CD4-positive, alpha-beta T cell (primary cell): ENCODE measurements around the gene PTGES2. TPM values are rescaled to one million over a fixed set of nuclear protein-coding genes. Genes with fewer than 3 reads are reported as not detected.

Experiments
- ATAC-seq: fragments of 200-7000 bp; cut with Tn5 transposase; one replicate; pipeline ENCODE4 v1.10.0; 2022; ENCODE audit warnings: mild to moderate bottlenecking; ENCODE audit not compliant: poor library complexity
- CTCF ChIA-PET: fragments of 350-600 bp; sonication (Branson Sonifier 250); formaldehyde crosslinking; loops from one replicate; lab custom pipeline; 2021; ENCODE audit warnings: antibody characterized with exemption, inconsistent platforms; lab: Charles Lee
- POLR2A ChIA-PET: fragments of 350-600 bp; sonication (Branson Sonifier 250); formaldehyde crosslinking; loops from one replicate; lab custom pipeline; 2021; ENCODE audit warnings: antibody characterized with exemption, inconsistent platforms; lab: Charles Lee
- DNase-seq, 14 experiments: peaks; one replicate each; pipeline ENCODE4 v3.0.0-alpha.2; 2013 to 2020; ENCODE audit warnings: mixed read lengths in 2 of 14
- H3K27ac ChIP-seq, 2 donors: one replicate each; pipeline versions ENCODE4 v1.5.1 to v1.7.0; 2013; ENCODE audit warnings: low read length in 2 of 2, low read depth in 1 of 2, mild to moderate bottlenecking in 1 of 2
- H3K27me3 ChIP-seq, 2 experiments: 1 replicate in 1 of 2; 2 replicates in 1 of 2; pipeline versions ENCODE4 v1.6.1 to v1.7.0; 2013; ENCODE audit warnings: low read length in 2 of 2, control low read depth in 1 of 2, mild to moderate bottlenecking in 1 of 2, moderate library complexity in 1 of 2; ENCODE audit not compliant: insufficient read depth in 2 of 2, control insufficient read depth in 1 of 2
- H3K36me3 ChIP-seq: one replicate; pipeline ENCODE4 v1.6.1; 2013; ENCODE audit warnings: low read length, control low read depth; ENCODE audit not compliant: insufficient read depth
- H3K4me1 ChIP-seq: one replicate; pipeline ENCODE4 v1.6.1; 2013; ENCODE audit warnings: low read length, control low read depth; ENCODE audit not compliant: insufficient read depth
- H3K4me3 ChIP-seq: one replicate; pipeline ENCODE4 v1.5.1; 2013; ENCODE audit warnings: mild to moderate bottlenecking, low read length, moderate library complexity
- H3K9me3 ChIP-seq, 2 experiments: 1 replicate in 1 of 2; 2 replicates in 1 of 2; pipeline versions ENCODE4 v1.6.1 to v1.7.0; 2013; ENCODE audit warnings: low read length in 2 of 2, mild to moderate bottlenecking in 2 of 2, control low read depth in 1 of 2, moderate library complexity in 1 of 2; ENCODE audit not compliant: control insufficient read depth in 1 of 2, insufficient read depth in 1 of 2
- H3K27ac Mint-ChIP-seq: one replicate; pipeline ENCODE4 v1.8.0; 2020; ENCODE audit warnings: mixed read lengths
- H3K27me3 Mint-ChIP-seq: one replicate; pipeline ENCODE4 v1.8.0; 2021; ENCODE audit warnings: mixed read lengths
- H3K36me3 Mint-ChIP-seq: one replicate; pipeline ENCODE4 v1.8.0; 2021; ENCODE audit warnings: low read depth, mixed read lengths
- H3K4me1 Mint-ChIP-seq: one replicate; pipeline ENCODE4 v1.8.0; 2021; ENCODE audit warnings: low read depth, mixed read lengths
- H3K4me3 Mint-ChIP-seq: one replicate; pipeline ENCODE4 v1.8.0; 2020; ENCODE audit warnings: mild to moderate bottlenecking, mixed read lengths
- H3K9me3 Mint-ChIP-seq: one replicate; pipeline ENCODE4 v1.8.0; 2020; ENCODE audit warnings: mixed read lengths
- intact Hi-C, 2 experiments: fragments of 100-400 bp; cut with DNase I in 1 of 2; cut with micrococcal nuclease in 1 of 2; formaldehyde crosslinking; loops; one replicate each; pipeline versions ENCODE4 v1.15.1 to v1.9.0; 2023 to 2025; cut with DNase I, micrococcal nuclease
- total RNA-seq, 174 experiments: library from RNA in 2 of 174; stranded (reverse) in 2 of 174; gene quantifications; one replicate each; pipeline ENCODE4 v1.2.3 and lab custom pipeline; 2021 to 2026
- TF ChIP-seq, protein P1 (sequence below): fragments of 200-600 bp; IDR thresholded peaks from one replicate; pipeline ENCODE4 v1.8.0; 2022; ENCODE audit warnings: antibody characterized with exemption, mild to moderate bottlenecking

The PTGES2 gene
- total RNA-seq, 2 experiments from 2014 or later: 43.7 to 43.8 TPM

GRCh38 chr9:128174062-128174461 is 46.5 kb upstream of the PTGES2 start:
- no peaks in the 10 kb centered on the region for H3K27me3 ChIP-seq
- peaks cover 58% of the 10 kb centered on the region for H3K36me3 ChIP-seq
- ChIA-PET CTCF (no interaction called here), POLR2A (no interaction called here)
- Mint-ChIP-seq H3K36me3 (peaks cover 66% of the 10 kb centered on the region), H3K9me3 (no peaks in the 10 kb centered on the region), H3K27me3 (no peaks in the 10 kb centered on the region), H3K27ac (no peak overlapping the region), H3K4me1 (no peaks in the 10 kb centered on the region), H3K4me3 (no peak overlapping the region)
- intact Hi-C loops: no loop called here
- no peak overlapping the region for H3K4me3 ChIP-seq
- H3K27ac ChIP-seq: no peak overlapping the region
- H3K4me1 ChIP-seq: no peaks in the 10 kb centered on the region
- ATAC-seq: no peak
- TF ChIP-seq, protein P1, sequence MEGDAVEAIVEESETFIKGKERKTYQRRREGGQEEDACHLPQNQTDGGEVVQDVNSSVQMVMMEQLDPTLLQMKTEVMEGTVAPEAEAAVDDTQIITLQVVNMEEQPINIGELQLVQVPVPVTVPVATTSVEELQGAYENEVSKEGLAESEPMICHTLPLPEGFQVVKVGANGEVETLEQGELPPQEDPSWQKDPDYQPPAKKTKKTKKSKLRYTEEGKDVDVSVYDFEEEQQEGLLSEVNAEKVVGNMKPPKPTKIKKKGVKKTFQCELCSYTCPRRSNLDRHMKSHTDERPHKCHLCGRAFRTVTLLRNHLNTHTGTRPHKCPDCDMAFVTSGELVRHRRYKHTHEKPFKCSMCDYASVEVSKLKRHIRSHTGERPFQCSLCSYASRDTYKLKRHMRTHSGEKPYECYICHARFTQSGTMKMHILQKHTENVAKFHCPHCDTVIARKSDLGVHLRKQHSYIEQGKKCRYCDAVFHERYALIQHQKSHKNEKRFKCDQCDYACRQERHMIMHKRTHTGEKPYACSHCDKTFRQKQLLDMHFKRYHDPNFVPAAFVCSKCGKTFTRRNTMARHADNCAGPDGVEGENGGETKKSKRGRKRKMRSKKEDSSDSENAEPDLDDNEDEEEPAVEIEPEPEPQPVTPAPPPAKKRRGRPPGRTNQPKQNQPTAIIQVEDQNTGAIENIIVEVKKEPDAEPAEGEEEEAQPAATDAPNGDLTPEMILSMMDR: no peak
- DNase-seq: no peak
- peaks cover 0 to 5% of the 10 kb centered on the region in 2 experiments for H3K9me3 ChIP-seq

GRCh38 chr9:128169925-128170324 is 42.4 kb upstream of the PTGES2 start:
- H3K27me3 ChIP-seq: no peaks in the 10 kb centered on the region
- no peaks in the 10 kb centered on the region for H3K4me1 ChIP-seq
- POLR2A ChIA-PET: interaction anchor here (1.8 kb wide), 1 partner anchor 9 kb away, joined by 6 read pairs; the partner anchor contains the start of gene BBLN
- H3K4me1 Mint-ChIP-seq: no peaks in the 10 kb centered on the region
- H3K27me3 Mint-ChIP-seq: no peaks in the 10 kb centered on the region
- CTCF ChIA-PET: no interaction called here
- H3K9me3 Mint-ChIP-seq: no peaks in the 10 kb centered on the region
- TF ChIP-seq, protein P1: no peak
- H3K36me3 ChIP-seq: peaks cover 50% of the 10 kb centered on the region
- no peak overlapping the region for H3K4me3 ChIP-seq
- no peaks in the 10 kb centered on the region for H3K9me3 ChIP-seq
- H3K4me3 Mint-ChIP-seq: no peak overlapping the region
- no peak for ATAC-seq
- intact Hi-C loops: no loop called here
- H3K27ac ChIP-seq: no peak overlapping the region
- peaks cover 63% of the 10 kb centered on the region for H3K36me3 Mint-ChIP-seq
- H3K27ac Mint-ChIP-seq: no peak overlapping the region
- no peak for DNase-seq

- Mint-ChIP-seq H3K36me3 (peaks cover 61% of the 10 kb centered on the region), H3K27ac (no peak overlapping the region), H3K4me1 (no peaks in the 10 kb centered on the region), H3K27me3 (no peaks in the 10 kb centered on the region), H3K9me3 (no peaks in the 10 kb centered on the region), H3K4me3 (no peak overlapping the region)
- TF ChIP-seq, protein P1: no peak
- H3K4me1 ChIP-seq: no peaks in the 10 kb centered on the region
- POLR2A ChIA-PET: interaction anchor here (1.8 kb wide), 1 partner anchor 9 kb away, joined by 6 read pairs; the partner anchor contains the start of gene BBLN
- ATAC-seq: no peak
- no peaks in the 10 kb centered on the region for H3K27me3 ChIP-seq
- CTCF ChIA-PET: no interaction called here
- H3K9me3 ChIP-seq: no peaks in the 10 kb centered on the region
- H3K4me3 ChIP-seq: no peak overlapping the region
- H3K36me3 ChIP-seq: peaks cover 51% of the 10 kb centered on the region
- intact Hi-C loops: no loop called here
- no peak overlapping the region for H3K27ac ChIP-seq
- DNase-seq: no peak
Measured at GRCh38 chr9:128169492-128169891, 42.0 kb upstream of the PTGES2 start.
